Measurements from ENCODE around the gene C4orf46. TPM values are rescaled to one million over a fixed set of nuclear protein-coding genes. Genes with fewer than 3 reads are reported as not detected.
"Not testable (repeated sequence)": the region's sequence is repeated elsewhere in the genome, so short reads cannot be mapped to it uniquely, and the experiment has no call there.

C4orf46 gene
- total RNA-seq, 6 donors from 2014 or later, result 1.8 to 3.2 (median 3.0) TPM; not detected in 1

GRCh38 chr4:158667651-158668198, 4.0 kb downstream of the C4orf46 start:
- ATAC-seq (ENCODE audit: low FRiP score in 2 of 2), result no peak
- DNase-seq, result no peak

GRCh38 chr4:158666892-158667291, 4.8 kb downstream of the C4orf46 start:
- peaks cover 6 to 18% (median 8%) of the 10 kb centered on the region in 4 donors for H3K4me1 ChIP-seq
- no peak overlapping the region for H3K27ac ChIP-seq
- no peak overlapping the region for H3K4me3 ChIP-seq
- no peaks in the 10 kb centered on the region for H3K9me3 ChIP-seq
- ATAC-seq (ENCODE audit: low FRiP score in 2 of 2) (no peak), DNase-seq (no peak)
- 93 to 96% methylated on average over 2 of the region's 2 CpGs for WGBS, 2 donors
- no peaks in the 10 kb centered on the region for H3K36me3 ChIP-seq
- H3K27me3 ChIP-seq, result no peaks in the 10 kb centered on the region
- TF ChIP-seq EP300 (IDR thresholded peaks at IDR 0.05) (no peak), POLR2AphosphoS5 (IDR thresholded peaks at IDR 0.05) (no peak), POLR2A (IDR thresholded peaks at IDR 0.05) (no peak)
- TF ChIP-seq, protein P1, sequence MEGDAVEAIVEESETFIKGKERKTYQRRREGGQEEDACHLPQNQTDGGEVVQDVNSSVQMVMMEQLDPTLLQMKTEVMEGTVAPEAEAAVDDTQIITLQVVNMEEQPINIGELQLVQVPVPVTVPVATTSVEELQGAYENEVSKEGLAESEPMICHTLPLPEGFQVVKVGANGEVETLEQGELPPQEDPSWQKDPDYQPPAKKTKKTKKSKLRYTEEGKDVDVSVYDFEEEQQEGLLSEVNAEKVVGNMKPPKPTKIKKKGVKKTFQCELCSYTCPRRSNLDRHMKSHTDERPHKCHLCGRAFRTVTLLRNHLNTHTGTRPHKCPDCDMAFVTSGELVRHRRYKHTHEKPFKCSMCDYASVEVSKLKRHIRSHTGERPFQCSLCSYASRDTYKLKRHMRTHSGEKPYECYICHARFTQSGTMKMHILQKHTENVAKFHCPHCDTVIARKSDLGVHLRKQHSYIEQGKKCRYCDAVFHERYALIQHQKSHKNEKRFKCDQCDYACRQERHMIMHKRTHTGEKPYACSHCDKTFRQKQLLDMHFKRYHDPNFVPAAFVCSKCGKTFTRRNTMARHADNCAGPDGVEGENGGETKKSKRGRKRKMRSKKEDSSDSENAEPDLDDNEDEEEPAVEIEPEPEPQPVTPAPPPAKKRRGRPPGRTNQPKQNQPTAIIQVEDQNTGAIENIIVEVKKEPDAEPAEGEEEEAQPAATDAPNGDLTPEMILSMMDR (IDR thresholded peaks at IDR 0.05), result no peak

More at GRCh38 chr4:158667651-158668198, 4.0 kb downstream of the C4orf46 start:
- Histone ChIP-seq H3K4me1 (peaks cover 7 to 18% (median 9%) of the 10 kb centered on the region in 4 donors), H3K27me3 (no peaks in the 10 kb centered on the region), H3K9me3 (no peaks in the 10 kb centered on the region), H3K4me3 (no peak overlapping the region), H3K36me3 (no peaks in the 10 kb centered on the region), H3K27ac (no peak overlapping the region)
- WGBS, 2 donors, result 84% methylated on average over 3 of the region's 3 CpGs
- TF ChIP-seq, protein P1 (IDR thresholded peaks at IDR 0.05), result peak in 3 of 6 experiments; percentile 14 to 29 (median 17)
- TF ChIP-seq POLR2AphosphoS5 (IDR thresholded peaks at IDR 0.05), result no peak

- peaks cover 0 to 7% (median 0%) of the 10 kb centered on the region in 4 donors for H3K4me1 ChIP-seq
- H3K4me3 ChIP-seq, result no peak overlapping the region
- H3K36me3 ChIP-seq, result no peaks in the 10 kb centered on the region
- WGBS, 2 donors, result 97 to 99% methylated on average over 12 to 18 of the region's 18 CpGs
- ATAC-seq (ENCODE audit: low FRiP score in 2 of 2), result no peak
- no peaks in the 10 kb centered on the region for H3K9me3 ChIP-seq
- TF ChIP-seq POLR2AphosphoS5 (IDR thresholded peaks at IDR 0.05) (no peak), POLR2A (IDR thresholded peaks at IDR 0.05) (no peak), EP300 (IDR thresholded peaks at IDR 0.05) (no peak)
- TF ChIP-seq, protein P1 (IDR thresholded peaks at IDR 0.05), result no peak
- DNase-seq, result peak in 1 of 2 donors; percentile 74
- no peak overlapping the region for H3K27ac ChIP-seq
- no peaks in the 10 kb centered on the region for H3K27me3 ChIP-seq
Observed at GRCh38 chr4:158664806-158665205, 6.9 kb downstream of the C4orf46 start.

GRCh38 chr4:158663707-158664625, 7.7 kb downstream of the C4orf46 start:
- 64 to 71% methylated on average over 8 of the region's 8 CpGs for WGBS, 2 donors
- H3K4me1 ChIP-seq, result not testable (repeated sequence)

GRCh38 chr4:158663255-158663654, 8.4 kb downstream of the C4orf46 start:
- not testable (repeated sequence) for H3K27me3 ChIP-seq; DNase-seq; H3K4me1 ChIP-seq; H3K9me3 ChIP-seq; H3K27ac ChIP-seq; H3K36me3 ChIP-seq; H3K4me3 ChIP-seq; ATAC-seq (ENCODE audit: low FRiP score in 2 of 2)
- 52% methylated on average over 4 of the region's 4 CpGs for whole genome bisulfite sequencing, 2 donors

More at GRCh38 chr4:158663707-158664625, 7.7 kb downstream of the C4orf46 start:
- not testable (repeated sequence) for H3K36me3 ChIP-seq; H3K27ac ChIP-seq; H3K4me3 ChIP-seq; ATAC-seq (ENCODE audit: low FRiP score in 2 of 2); H3K27me3 ChIP-seq; DNase-seq; H3K9me3 ChIP-seq
